HTERT RPE-1 (cell line): ENCODE results near the gene MYH14.
"Not testable (repeated sequence)": the region's sequence is repeated elsewhere in the genome, so short reads cannot be mapped to it uniquely, and the experiment has no call there.

Experiments used
- in situ Hi-C: fragments of 300-500 bp; cut with MboI; formaldehyde crosslinking; loops from 4 replicates; pipeline ENCODE4 v1.14.3; 2020; ENCODE audit warnings: low sequenced_read_pairs

Gene MYH14

DNA sequence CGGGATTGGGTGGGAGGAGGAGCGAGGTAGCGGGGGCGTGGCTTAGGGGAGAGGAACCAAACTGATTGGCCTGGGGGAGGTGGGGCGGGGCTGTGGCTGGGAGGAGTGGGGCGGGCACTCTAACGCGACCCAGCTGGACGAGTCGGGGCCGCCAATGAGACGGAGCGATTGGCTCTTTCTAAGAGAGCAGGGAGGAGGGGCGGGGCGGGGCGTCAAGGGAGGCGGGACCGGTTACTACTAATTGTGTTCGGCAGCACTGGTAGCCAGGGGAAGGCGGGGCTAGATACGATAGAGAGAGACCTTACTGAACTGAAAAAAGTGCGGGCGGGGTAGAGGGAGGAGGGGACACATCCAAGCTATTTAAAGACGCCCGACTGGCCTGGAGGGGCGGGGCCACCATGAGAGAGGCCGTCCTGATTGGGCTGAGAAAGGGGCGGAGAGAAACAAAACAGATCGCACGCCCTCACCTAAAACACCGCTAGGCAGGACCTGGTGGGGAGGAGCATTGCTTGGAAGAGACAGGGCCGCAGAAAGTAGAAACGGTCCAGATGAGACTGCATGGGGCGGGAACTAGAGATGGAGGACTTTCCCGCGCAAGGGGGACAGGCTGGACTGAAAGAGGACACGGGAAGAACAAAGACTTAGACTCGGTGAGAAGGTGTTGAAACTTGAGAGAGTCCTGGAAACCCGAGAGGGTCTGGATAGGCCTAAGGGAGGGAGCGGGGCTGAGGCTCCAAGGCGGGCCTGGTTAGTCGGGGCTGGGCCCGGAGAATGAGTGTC, 125.9 kb downstream of the MYH14 start, which contains the start of gene KCNC3:
Gene KCNC3, minus strand, starts transcription at position 232 of the 780 bp plus-strand sequence. CDS start 295 bp downstream, outside the sequence.
- in situ Hi-C loops, result no loop called here

DNA sequence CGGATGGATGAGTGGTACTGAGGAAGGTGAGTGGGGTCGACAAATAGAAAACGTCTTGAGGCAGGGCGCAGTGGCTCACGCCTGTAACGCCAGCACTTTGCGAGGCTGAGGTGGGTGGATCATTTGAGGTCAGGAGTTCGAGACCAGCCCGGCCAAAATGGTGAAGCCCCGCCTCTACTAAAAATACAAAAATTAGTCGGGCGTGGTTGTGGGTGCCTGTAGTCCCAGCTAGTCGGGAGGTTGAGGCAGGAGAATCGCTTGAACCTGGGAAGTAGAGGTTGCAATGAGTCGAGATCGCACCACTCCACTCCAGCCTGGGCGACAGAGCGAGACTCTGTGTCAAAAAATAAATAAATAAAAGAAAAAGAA, 126.5 kb downstream of the MYH14 start:
- in situ Hi-C loops, result not testable (repeated sequence)

DNA sequence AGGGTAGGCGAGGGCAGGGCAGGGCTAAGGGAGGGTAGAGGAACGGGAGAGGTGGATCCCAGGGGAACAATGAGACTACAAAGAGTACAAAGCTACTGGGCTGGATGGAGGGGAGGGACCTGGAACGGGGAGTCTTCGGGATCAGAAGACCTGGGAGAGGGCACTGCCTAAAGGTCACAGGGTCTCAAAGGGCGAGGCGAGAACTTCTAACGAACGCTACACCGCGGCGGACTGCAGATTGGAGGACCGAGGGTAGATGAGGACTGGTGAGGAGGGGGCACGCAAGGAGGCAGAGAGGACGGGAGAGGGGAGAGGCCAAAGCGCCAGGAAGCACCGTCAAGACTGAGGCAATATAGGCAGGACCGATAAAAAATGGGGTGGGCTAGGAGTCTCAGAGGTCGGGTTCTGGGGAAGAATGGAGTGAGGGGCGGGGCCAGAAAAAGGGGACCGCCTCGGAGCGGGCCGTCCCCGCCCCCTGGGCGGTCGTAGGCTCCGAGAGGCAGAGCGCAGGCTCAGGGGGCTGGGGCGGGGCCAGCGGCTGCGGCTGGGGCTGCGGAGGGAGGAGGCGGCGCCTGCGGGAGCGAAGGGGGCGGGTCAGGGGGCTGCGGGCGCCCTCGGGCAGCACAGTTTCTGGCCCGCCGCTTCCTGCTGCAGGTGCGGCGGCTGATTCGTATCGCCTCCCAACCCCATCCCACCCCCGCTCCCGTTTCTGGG, 127.1 kb downstream of the MYH14 start:
- in situ Hi-C loops, result no loop called here

DNA sequence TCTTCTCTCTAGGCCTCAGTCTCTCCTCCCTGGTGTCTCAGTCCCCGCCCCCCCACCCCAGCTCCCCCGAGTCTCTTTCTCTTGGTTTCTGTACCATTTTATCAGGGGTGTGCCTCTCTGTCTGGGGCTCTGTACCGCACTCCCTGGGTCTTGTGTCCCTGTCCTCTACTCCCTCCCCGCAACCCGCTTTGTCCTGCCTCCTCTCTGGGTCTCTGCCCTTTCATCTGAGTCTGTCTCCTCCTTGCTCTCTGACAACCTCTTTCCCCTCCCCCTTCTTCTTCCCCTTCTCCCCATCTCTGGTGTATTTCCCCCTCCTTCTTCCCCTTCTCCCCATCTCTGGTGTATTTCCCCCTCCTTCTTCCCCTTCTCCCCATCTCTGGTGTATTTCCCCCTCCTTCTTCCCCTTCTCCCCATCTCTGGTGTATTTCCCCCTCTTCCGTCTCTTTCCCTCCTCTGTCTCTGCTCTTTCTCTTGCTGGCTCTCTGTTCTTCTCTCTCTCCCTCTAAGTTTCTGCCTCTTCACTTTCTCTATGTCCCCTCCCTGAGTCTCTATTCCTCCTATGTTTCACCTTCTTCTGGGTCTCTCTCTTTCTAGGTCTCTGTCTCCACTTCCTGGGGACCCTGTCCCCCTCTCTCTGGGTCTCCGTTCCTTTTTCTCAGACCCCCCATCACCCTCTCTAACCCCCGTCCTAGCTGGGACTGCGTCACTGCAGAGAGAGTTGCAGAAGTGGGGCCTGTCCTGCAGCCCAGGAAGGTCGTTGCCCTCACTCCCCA, 128.0 kb downstream of the MYH14 start:
- in situ Hi-C loops, result no loop called here

DNA sequence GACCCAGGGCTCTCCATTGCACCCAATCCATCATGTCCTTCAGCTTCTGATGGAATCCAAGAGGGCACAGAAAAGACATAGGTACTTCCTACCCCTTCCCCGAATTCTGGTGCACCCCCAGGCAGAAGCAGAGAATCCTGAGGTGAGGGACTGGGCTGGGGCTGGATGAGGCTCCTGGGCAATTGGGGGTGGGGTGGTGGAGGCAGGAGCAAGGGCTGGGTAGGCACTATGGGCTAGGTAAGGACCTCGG, 128.5 kb downstream of the MYH14 start:
- in situ Hi-C loops, result no loop called here

DNA sequence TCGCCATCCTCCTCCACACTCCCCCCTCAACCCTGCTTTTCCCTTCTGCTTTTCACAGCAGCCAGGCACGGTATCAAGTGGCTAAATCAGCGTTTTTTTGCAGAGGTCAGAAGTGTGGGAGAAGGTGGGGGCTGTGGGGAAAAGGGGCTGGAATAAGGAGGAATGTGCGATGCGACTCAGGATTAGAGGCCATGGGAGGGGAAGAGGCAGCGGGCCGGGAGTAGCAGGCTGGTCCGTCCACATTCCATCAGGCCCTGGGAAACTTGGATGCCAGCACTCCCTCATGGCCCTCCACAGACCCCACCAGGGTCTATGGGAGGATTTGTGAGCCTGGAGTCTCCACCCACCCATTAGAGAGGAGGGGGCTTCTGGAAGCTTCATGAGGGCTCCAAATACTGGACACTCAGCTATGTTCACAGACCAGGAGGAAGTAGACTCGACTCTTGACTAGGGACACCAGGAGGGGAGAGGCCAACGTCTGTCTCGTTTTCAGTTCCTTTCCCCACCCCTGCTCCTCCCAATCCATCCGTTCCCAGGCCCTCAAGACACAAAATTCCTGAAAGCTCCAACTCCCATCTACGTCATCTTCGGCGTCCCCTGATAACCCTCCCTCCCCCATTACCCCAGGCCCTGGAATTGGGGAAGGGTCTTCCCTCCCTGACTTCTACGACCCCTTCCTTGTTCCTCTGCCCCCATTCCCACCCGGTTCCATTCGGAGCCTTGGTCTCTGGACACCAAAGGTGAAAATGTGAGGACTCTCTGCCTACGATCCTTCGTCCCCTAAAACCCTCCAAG, 129.0 kb downstream of the MYH14 start:
- in situ Hi-C loops, result no loop called here

DNA sequence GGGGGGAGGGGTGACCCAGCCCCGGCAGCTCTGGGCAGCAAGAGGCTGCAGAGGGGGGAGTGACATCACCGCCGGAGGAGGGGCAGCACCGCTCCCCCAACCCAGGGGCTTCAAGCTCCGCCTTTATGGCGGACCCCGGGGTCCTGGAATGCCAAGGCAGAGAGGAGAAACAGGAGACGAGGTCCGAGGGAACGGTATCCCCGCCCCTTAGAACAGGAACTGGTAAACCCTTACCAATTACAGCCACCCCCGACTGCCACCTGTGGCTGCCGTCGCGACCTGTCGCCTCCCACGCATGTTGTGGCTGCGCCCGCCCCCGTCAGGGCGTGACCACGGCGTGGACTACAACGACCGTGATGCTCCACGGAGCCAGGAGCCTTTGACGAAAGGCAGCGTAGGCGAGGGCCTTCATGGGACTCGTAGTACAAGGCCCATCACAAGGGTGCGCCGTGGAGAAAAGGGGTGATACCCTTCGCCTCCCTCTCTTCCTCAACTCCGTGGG, 129.9 kb downstream of the MYH14 start:
- in situ Hi-C loops, result no loop called here

DNA sequence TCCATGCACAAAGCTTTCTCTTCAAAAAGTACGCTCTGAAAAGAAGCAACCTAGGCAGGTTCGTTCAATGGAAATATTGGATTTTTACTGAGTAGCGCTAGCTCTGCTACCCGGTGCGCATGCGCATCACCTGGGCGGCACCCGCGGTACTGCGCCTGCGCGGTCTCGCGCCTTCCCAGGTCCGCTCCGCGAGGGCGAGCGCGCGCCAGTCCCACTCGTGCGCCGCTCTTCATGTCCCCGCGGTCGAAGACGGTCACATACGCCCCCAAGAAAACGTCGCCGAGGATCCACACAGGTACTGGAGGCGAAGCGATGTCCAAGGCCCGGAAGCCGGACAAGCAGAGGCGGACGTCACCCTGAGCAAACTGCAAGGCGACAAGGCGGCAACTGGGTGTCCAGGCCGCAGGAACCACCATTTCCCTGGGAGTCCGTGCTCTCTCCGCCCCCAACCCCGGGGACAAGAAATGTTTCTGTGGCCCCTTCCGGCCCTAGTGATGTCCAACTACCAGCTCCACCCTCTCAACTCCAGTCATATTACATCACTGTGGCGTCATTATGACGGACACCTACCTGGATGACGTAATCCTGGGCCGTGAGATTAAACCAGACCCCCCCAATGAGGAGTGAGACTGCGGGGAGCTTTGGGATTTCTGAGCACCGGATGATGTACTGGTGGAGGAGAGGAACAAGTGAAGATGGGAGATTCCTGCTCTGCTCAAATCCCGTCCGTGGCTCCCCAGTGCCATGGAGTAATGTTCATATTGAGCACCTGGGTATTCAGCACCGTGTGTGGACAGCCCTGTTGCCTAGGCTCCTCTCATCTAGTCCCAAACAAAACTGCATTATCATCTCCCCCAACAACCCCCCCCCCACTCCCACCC, 130.6 kb downstream of the MYH14 start:
- in situ Hi-C loops, result no loop called here

DNA sequence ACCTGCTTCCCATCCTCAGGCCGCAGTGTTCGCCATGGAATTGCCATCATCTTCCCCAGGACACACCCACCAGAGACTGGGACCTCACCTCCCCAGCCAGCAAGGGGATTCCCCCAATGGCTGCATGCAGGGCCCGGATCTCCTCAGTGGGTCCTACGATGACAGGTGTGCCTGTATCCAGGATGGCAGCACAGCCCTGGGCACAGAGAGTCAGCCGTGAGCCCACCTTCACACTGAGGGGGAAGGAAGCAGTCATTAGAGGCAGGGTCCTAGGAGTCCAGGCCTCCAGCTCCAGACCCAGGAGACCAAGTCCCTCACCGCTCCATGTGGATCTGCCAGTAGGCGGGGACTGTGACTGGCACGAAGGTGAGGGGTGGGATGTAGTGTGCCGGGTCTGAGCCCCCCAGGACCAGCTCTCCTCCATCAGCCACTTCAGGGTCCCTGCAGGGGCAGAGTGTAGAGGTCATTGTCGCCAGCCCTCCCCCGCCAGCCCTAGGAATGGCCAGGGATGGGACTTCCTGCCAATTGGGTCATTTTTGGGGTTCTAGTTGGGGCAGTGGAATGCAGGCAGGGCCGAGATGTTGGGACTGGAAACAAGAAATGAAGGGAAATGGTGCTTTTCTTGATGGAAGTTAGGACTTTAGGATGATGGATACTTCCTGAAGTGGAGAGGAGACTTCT, 131.5 kb downstream of the MYH14 start:
- in situ Hi-C loops, result no loop called here

DNA sequence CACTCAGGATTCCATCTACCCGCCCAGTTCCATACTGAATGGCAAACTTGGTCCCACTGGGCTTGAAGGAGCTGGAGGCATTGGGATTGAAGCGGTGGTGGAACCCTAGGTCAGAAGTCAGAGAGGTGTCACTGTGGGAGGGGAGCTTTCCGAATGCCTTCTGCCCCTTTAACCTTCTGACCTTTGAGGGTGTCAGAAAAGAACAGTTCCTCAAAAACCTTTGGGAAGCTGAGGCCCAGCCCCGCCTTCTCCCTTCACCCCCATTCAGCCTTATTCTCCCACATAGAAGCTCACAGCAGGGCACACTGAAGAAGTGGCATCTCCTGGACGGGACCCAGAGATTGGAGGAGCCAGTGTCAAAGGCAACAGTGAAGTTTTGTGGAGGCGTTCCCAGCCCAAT, 133.6 kb downstream of the MYH14 start:
- in situ Hi-C loops, result not testable (repeated sequence)

DNA sequence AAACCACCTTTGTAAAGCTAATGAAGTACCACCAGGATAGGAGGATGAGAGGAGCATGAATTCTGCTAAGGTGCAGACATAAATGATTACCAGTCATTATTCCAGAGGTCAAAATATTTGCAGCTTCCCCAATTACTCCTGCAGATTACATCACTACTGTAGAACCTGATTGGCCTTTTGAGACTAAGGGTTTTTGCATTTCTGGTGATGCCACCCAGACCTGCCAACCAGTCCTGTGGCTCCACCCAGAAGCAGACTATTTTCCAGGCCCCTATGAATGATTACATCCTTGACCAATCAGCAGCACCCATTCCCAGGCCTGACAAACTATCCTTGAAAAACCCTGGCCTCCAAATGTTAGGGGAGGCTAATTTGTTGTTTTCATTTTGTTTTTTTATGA, 136.9 kb downstream of the MYH14 start:
- in situ Hi-C loops, result no loop called here

DNA sequence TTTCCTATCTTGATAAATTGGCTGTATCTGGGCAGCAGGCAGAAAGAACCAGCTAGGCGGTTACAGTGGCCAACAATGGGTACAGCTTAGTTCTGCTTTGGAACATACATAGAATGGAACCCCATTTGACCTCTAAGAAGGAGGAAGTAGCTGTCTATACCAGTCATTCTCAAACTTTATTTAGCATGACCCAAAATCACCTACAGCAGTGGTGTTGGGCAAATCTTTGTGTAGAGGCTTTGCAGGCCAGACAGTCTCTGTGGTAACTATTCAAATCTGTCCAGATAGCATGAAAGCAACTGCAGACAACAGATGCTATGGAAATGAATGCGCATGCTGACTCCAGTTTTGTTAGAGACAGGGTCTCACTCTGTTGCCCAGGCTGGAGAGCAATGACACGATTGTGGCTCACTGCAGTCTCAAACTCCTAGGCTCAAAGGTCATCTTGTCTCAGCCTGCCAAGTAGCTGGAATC, 137.7 kb downstream of the MYH14 start:
- in situ Hi-C loops, result no loop called here

DNA sequence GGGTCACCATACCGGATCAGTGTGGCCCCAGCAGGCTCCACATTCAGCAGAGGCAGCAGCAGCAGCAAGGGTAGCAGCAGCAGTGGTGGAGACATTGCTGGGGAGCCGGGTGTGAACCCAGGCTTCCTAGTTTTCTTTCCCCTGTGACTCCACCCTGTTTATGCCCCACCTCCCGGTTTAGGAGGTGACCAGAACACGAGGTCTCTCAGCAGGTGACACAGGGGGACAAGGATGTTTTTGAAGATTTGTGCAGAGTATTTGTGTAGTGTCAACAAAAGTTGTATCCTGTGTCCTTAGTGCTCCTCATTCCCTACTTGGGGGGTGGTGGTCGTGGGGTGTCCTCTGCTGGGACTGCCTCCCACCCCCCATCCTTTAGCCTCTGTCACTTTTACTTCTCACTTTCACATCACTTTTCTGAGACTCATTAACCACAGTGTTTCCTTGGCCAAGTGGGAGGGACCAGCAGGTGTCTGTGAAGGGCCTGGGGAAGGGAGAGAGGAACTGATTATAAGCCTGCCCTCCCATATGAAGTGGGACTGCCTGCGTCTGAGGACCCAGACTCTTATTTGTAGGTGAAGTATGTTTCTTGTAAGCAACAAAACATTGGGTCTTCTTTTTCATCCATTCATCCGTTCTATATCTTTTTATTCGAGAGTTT, 141.4 kb downstream of the MYH14 start:
- in situ Hi-C loops, result no loop called here

DNA sequence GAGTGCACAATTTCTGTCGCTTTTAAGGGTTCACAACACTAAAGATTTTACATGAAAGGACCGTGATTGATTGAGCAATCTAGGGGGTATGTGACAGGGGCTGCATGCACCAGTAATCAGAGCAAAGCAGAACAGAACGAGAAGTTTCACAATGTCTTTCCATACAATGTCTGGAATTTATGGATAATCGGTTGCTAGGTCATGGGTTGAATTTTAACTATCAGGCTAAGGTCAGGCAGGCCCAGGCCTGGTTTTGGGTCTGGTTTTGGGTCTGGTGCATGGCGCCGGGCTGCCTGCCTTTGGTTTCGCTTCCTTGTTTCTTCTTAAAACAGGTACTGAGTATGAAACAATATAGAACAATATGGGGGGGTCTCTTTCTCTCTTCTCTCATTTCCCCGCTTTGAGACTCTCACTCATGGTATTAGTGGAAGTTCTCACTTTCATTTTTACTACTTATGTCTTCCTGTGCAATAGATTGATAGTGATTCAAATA, 143.7 kb downstream of the MYH14 start:
- in situ Hi-C loops, result not testable (repeated sequence)

DNA sequence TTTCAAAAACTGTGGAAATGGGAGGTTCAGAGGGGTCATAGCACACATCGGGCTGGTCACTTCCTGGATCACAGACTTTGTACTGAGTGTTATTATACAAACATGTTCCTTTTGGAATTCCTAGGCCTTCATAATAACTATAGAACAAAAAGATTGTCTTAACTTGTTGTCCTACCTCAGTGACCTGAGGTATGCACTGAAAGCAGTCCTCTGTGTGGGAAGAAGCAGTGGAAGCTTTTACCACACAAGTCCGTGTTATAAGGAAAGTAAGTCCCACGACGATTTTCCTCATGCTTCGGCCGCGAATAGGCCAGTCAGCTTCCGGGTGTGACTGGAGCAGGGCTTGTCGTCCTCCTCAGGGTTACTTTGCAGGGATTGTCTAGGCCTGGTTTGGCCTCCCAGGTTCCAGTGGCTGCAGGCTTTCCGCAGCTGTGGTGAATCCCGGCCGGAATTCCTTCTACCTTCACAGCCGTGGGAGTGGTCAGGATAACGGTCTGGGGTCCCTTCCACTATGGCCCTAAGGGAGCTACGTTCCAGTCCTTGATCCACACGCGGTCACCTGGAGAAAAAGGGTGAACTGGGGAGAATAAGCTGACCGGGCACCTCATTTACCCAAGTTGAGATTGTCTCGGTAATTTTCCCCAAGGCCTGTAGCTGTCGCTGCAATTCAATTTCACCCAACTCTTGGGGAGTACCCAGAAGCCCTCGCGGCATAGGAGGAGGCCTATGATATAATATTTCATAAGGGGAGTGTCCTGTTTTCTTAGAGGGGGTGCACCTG, 146.0 kb downstream of the MYH14 start:
- in situ Hi-C loops, result no loop called here

DNA sequence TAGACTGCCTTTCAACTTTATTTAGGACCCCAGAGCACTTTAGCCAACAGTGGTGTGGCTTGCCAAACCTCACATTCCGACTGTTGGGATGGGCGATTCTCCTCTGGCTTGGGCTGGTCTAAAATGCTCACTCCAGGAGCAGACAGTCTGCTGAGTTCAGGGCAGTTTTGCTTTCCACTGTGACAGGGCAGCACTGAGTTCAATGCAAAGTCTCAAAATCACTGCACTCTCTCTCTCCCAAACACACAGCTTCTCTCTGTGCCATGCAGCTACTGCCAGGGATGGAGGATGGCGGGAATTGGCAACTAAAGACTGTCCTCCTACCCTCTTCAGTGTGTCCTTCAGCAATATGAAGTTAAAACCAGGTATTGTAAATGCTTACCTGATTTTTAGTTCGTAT, 148.8 kb downstream of the MYH14 start:
- in situ Hi-C loops, result no loop called here

DNA sequence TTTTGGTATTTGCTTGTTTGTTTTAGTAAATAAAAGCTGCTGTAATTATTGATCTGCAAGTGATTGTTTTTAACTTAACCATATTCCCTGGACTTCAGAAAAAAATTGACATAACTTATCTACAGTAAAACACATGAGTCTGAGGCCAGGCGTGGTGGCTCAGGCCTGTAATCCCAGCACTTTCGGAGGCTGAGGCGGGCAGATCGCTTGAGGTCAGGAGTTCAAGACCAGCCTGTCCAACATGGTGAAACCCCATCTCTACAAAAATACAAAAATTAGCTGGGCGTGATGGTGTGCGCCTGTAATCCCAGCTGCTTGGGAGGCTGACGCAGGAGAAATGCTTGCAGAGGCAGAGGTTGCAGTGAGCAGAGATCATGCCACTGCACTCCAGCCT, 150.1 kb downstream of the MYH14 start:
- in situ Hi-C loops, result not testable (repeated sequence)

DNA sequence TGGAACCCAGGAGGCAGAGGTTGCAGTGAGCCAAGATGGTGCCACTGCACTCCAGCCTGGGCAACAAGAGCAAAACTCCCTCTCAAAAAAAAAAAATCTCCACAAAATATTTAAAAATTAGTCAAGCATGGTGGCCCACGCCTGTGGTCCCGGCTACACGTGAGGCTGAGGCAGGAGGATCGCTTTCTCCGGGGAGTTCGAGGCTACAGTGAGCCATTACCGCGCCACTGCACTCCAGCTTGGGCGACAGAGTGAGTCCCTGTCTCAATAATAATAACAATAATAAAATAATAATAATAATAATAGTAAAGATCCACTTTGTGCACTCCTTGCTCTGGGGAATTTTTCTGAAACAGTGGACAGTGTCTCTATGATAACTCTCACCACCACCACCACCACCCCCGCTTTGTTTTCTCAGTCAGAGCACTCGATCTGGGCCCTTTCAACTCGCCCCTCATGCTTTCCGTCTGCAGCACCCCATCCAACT, 153.3 kb downstream of the MYH14 start:
- in situ Hi-C loops, result no loop called here
